Activated CD4-positive, CD25-positive, alpha-beta regulatory T cell treated with anti-CD3 and anti-CD28 coated beads, Interleukin-2, amount 50 U/mL, for 72 hours (primary cell): ENCODE results near the gene ENTREP3.
"Not testable (repeated sequence)": the region's sequence is repeated elsewhere in the genome, so short reads cannot be mapped to it uniquely, and the experiment has no call there.

ENCODE experiments used
- DNase-seq: peaks from one replicate; pipeline ENCODE4 v3.0.0; 2021

ENTREP3 gene

DNA sequence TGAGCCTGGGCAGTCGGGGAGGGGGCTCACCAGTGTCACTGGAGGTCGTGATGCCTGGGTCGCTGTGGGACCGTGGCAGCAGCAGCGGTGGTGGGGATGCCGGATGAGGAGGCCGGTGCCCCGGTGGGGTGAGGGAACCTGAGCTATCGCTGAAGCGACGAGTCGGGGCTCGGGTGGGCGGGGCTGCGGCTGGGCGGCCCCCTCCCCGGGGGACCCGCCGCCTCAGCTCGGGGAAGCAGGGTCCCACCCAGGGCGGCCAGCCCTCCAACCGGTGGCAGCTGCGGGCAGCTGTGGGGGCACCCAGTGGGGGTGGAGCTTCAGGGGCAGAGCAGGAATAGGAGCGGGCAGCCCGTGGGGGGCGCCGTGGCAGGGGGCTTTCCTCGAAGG lies 5.0 kb downstream of the ENTREP3 start:
- no peak for DNase-seq

DNA sequence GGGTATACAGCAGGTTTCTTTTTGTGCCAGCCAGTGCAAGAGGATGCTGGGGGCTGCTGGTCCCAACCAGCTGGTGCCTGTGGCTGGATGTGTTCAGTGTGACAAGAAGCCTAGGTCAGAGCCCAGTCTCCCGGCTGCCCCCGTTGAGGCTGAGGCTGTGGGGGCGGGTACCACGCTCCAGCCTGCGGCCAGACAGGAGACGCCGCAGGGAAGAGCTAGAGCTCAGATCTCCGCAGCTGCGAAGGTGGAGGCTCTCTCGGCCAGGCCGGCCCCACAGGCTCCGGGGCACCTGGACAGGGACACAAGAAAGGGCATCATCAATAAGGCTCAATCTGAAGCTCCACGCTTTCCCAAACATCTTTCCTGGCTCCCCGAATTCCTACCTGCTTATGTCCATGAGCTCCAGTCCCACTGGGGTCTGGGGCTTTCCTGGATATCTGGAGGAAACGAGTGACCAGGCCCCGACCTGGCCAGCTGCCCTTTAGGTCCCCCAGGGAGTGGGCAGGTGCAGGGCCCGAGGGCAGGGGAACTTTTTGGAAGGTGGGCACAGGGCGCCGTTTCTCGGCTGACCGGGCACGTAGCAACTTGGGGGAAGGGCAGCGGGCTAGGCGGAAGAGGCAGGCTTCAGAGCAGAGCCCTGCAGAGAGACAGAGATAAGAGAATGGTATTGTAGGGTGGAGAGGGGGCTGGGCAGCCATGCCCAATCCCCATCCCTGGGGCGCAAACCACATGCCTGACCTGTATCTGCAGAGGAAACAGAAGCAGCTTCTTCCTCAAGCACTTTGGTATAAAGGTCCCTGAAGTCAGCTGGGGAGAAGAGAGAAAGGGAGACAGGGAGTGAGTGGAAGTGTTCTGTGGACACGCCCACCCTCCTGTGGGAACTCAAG lies 7.4 kb downstream of the ENTREP3 start:
- no peak for DNase-seq

DNA sequence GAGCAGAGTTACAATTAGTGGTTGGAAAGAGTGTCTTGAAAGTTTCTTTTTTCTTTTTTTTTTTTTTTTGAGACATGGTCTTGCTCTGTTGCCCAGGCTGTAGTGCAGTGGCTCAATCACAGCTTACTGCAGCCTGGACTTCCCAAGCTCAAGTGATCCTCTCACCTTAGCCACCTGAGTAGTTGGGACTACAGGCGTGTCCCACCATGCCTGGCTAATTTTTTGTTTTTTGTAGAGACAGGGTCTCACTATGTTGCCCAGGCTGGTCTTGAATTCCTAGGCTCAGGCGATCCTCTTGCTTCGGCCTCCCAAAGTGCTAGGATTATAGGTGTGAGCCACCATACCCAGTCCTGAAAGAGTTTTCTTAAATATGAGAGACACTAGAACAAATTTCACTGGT lies 8.5 kb downstream of the ENTREP3 start:
- not testable (repeated sequence) for DNase-seq

DNA sequence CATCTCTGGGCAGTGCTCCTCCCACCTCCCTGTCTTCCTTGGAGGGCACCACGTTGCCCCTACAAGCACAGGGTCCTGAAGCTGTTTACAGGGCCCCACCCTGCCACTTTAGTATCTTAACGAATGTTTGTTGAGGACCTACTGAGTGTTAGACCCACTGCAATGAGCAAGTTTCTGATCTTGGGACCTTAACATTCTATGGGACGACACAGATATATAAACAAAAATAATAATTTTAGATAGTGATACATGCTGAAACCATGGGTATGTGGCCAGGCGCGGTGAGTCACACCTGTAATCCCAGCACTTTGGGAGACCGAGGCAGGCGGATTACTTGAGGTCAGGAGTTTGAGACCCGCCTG lies 10.1 kb downstream of the ENTREP3 start:
- DNase-seq, result no peak

DNA sequence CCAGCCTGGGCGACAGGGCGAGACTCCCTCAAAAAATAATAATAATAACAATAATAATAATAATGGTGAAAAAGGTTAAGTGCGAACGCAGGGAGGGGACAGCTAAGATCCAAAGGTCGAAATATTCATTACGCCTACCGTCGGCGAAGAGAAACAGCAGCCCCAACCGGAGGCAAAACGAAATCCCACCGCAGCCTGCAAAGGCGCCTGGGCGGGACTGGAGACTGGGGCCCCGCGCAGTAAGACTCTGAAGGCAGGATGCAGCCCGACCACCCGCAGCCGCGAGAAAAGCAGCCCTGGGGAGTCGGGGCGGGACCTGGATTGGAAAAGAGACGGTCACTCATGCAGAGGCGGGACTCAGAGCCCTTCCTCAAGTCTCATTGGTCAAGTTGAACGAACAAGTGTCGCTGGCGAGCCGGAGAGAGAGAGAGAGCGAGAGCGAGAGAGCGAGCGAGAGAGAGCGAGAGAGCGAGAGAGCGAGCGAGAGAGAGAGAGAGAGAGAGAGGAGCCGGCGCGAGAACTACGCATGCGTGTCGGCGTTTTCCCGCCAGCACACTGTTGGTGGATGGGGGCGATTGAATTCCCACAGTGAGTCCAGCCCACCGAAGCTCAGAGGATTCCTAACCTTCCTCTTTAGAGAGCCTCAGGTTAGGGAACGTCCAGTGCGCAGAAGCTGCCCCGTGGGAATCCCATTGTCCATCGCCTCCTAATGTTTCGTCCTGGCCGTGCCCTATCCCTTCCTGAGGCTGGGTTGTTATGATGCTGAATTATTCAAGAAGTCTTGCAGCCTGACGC lies 10.7 kb downstream of the ENTREP3 start:
- peak; percentile 87 for DNase-seq

DNA sequence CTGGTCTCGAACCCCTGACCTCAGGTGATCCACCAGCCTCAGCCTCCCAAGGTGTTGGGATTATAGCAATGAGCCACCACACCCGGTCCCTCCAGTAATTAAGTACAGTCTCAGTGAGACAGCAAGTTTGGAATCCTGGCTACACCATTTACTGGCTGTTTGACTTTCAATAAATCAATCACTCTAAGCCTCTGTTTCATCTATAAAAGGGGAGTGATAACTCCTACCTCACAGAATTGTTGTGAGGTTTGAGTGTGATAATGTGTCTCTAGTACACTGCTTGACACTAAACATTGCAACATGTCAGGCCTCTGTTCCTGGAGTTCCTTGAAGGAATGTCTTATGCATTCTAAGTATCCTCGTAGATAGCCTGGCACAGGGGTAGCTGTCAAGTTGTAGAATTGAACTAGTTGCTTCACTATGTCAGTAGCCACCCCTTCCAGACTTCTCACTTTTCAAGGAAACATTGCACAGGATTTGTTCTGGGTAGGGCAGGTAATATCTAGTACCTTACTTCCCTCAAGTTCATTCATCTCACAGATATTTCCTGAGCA lies 12.4 kb downstream of the ENTREP3 start:
- DNase-seq, result no peak

DNA sequence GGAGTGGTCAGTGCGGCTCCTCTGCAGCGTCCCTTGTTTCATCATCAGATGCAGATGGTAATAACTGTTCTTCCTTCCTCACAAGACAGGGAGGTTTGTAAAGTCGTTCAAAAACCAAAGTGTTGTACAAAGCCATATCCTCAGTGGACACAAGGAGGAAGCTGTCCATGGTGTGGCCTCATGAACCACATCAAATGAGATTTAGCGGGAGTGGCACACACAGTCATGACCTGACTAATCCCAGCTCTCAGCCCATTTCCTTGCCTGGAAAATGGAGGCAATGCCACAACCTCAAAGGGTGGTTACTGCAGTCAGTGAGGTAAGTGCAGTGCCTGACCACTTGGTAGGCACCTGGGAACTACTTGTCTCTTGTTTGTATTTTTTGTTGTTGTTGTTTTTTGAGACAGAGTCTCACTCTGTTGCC lies 13.4 kb downstream of the ENTREP3 start:
- DNase-seq, result no peak

DNA sequence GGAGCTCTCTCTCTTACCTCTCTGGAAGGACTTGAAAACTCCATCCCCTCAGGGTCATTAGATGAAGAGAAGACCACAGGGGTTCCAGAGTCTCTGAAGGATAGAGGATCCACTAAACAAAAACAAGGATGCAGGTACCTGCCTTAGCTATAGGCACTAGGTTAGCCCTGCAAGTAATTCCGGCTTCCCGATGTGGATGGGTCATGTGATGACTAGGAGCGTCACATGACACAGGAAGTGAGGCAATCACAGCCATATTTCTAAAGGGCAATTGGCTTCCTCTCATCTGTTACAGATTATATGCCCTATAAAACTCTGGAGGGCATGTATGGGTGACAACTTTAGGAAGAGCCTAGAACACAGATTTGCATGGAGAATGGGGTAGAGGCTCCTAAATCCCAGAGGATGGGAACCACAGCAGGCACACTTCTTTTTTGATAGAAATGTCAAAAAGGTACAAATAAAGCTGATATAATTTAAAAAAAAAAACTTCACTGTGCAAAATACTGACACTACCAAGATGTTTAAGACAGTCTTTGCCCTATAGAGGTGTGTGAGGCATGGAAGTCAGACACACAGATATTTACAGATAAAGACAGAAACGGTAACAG lies 14.1 kb downstream of the ENTREP3 start:
- DNase-seq, result peak; percentile 54

DNA sequence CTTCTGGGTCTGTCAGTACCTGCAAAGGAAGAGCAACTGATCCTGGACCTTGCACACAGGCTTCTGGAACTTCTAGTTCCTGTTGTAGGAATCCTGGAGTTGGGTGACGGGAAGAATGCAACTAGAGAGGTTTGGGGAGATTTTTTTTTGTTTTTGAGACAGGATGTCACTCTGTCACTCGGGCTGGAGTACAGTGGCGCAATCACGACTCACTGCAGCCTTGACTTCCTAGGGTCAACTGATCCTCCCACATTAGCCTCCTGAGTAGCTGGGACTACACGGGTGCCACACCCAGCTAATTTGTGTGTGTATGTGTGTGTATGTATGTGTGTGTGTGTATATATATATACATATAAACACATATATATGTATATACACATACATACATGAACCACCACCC lies 18.8 kb downstream of the ENTREP3 start:
- no peak for DNase-seq

DNA sequence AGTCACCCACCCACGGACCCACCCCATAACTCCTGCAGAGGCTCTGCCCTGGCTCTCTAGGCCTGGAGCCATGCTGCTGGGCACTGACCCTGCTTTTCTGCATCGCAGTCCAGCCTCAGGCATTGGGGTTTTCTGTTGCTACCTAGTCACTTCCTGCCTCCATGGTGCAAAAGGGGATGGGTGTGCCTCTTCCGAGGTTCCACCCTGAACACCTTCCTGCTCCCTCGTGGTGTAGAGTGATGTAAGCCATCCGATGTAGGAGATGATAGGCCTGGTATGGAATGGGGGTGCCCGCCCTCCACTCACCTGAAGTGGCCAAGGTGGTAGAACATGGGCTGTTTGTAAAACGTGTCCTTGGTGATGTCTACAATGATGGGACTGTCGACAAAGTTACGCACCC lies 19.9 kb downstream of the ENTREP3 start:
- not testable (repeated sequence) for DNase-seq

DNA sequence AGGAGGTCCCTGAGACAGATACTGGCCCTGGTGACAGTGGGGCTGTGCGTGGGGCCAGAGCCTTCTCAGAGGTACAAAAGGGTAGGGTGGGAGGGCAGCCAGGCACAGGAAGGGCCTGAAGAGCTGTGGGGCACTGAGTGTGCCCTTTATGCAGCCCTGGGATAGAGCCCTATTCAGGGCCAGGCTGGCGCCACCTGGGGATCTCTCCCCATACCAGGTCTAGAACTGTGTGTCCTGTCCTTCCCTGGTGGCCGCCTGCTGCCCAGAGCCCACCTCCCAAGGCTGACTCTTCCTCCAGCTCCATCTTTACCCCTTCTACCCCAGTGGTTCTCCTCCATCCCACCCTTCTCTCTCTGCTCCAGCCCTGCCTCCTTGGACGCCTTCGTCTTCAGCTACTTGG lies 21.8 kb downstream of the ENTREP3 start:
- not testable (repeated sequence) for DNase-seq

DNA sequence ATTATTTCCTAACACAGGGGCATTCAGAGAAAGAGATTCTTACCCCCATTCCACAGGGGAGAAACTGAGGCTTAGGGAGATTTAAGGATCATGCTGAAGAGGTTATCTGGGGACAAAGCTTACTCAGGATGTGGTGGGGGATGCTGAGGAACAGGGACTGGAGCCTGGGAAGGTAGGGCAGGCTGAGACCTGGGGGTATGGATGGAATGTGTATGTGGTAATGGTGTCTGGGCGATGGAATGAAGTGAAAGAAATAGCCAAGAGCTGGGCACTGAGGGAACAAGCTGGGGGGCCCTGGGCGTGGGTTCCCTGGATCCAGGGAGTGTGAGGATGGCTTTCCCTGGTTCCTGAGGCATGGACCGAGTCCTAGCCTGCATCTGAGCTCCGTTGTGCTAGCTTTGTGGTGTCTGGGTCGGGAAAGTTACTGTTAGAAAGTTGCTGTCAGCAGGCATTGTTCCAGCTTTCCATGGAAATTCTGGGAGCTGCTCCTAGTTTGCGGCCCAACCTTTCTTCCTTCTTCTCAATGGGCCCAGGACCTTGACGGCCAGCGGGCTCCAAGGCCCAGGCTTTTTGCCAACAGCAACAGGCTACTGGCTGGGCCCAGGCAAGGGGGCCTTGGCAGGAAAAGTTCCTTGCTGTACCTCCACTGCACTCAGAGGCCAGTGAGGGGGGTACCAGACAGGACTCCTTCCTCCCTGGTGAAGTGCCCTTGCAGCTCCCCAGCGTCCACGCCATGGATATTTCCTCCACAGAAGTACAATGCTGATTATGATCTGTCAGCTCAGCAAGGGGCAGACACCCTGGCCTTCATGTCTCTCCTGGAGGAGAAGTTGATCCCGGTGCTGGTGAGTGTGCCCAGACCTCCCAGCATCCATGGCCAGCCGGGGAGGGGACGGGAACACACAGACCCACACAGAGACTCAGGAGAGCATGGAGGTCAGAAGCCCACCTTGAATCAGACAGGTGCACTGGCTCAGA lies 23.0 kb downstream of the ENTREP3 start:
- not testable (repeated sequence) for DNase-seq

DNA sequence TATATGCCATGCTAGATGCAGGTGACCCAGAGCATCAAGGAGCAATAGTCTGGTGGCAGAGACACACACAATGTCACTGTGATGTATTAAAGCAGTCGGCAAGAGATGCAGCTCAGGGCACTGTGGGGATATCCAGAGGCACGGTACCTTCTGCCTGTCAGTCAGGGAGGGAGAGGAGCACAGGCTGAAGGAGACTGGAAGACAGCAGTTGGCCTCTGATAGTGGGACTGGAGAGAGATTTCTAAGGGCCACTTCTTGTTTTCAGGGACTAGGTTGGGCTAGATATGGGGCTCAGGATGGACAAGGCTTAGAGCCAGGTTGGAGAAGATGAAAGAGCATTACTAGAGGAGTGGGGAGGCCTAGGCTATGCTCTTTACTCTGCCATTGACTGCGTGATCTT lies 24.0 kb downstream of the ENTREP3 start:
- DNase-seq, result not testable (repeated sequence)

DNA sequence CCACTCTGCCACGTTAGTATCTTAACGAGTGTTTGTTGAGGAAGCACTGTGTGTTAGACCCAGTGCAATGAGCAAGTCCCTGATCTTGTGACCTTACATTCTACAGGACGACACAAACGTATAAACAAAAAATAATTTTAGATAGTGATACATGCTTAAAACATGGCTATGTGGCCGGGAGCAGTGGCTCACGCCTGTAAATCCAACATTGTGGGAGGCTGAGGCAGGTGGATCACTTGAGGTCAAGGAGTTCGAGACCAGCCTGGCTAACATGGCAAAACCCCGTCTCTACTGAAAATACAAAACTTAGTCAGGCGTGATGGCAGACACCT lies 27.2 kb downstream of the ENTREP3 start:
- DNase-seq, result no peak

DNA sequence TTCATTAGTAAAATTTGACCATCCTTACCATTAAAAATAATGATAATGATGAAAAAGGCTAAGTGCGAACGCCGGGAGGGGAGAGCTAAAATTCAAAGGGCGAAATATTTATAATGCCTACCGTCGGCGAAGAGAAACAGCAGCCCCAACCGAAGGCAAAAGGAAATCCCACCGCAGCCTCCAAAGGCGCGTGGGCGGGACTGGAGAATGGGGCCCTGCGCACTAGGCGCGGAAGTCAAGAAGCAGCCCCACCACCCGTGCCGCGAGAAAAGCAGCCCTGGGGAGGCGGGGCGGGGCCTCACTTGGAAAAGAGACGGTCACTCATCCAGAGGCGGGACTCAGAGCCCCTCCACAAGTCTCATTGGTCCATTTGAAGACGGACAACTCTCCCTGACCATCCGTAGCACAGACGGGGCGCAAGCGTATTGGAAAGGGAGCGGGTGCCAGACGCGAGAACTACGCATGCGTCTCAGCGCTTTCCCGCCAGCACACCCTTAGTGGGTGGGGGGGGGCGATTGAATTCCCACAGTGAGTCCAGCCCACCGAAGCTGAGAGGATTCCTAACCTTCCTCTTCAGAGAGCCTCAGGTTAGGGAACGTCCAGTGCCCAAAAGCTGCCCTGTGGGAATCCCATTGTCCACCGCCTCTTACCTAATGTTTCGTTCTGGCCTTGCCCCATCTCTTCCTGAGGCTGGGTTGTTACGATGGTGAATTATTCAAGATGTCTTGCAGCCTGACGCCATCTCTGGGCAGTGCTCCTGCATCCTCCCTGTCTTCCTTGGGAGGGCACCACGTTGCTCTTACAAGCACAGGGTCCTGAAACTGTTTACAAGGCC lies 27.8 kb downstream of the ENTREP3 start:
- DNase-seq, result peak; percentile 96

DNA sequence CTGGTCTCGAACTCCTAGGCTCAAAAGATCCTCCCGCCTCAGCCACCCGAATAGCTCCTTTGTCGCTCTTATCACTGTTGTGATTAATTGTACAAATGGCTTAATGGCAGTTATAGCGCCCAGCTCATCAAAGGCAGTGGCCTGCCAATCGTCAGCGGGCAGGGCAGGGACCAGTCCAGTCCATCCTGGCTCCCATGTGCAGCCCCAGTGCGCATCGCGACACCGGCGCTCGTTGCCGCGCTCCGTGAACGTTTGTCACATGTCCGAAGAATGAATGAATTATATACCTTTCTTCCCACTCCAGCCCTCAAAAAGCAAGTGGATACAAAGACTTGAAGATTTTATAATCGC lies 28.4 kb downstream of the ENTREP3 start:
- DNase-seq, result peak; percentile 61

DNA sequence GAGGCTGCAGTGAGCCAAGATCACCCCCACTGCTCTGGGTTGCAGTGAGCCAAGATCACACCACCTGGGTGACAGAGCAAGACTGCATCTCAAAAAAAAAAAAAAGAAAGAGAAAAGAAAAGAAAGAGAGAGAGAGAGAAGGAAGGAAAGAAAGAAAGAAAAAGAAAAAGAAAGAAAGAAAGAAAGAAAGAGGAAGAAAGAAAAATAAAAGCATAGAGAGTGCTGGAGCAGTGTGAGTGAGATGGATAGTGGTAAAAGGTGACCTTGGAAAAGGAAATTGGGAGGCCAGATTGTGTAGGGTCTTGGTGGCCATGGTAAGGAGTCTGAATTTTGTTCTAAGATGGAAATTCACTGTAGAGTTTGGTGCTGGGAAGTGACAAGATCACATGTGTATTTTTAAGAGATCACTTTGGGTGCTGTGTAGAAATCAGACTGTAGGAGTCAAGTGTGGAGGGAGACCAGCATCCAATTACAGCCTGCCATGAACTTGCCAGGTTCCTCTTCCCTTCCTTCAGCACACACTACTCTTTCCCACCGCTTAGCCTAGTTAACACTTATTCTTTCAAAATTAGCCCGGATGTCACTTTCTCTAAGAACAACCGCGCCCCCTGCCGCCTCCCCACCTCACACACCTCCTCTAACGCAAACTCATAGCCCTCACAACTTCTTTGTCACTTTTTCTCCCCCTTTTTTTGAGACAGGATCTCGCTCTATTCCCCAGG lies 28.9 kb downstream of the ENTREP3 start:
- peak; percentile 75 for DNase-seq

DNA sequence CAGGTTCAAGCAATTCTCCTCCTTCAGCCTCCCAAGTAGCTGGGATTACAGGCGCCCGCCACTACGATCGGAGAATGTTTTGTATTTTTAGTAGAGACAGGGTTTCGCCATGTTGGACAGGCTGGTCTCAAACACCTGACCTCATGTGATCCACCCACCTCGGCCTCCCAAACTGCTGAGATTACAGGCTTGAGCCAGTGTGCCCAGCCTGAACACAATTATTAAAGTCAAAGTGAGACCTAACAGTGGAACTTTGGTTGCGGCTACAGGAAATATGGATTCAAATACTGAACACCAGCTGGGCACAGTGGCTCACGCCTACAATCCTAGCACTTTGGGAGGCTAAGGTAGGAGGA lies 29.9 kb downstream of the ENTREP3 start:
- DNase-seq, result not testable (repeated sequence)

DNA sequence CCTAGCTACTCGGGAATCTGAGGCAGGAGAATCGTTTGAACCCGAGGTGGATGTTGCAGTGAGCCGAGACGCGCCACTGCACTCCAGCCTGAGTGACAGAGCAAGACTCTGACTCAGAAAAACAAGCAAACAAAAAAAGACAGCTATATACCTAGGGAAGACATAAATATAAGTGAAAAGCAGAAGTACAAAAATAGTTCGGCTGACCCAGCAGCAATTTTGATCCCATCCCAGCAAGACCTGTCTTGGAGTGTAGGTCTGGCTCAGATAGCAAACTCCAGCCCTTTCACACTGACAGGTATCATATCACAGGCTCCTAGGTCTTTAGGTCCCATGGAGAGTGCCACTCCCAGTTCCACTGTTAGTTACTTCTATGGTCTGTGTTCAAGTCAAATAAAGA lies 32.2 kb downstream of the ENTREP3 start:
- no peak for DNase-seq

DNA sequence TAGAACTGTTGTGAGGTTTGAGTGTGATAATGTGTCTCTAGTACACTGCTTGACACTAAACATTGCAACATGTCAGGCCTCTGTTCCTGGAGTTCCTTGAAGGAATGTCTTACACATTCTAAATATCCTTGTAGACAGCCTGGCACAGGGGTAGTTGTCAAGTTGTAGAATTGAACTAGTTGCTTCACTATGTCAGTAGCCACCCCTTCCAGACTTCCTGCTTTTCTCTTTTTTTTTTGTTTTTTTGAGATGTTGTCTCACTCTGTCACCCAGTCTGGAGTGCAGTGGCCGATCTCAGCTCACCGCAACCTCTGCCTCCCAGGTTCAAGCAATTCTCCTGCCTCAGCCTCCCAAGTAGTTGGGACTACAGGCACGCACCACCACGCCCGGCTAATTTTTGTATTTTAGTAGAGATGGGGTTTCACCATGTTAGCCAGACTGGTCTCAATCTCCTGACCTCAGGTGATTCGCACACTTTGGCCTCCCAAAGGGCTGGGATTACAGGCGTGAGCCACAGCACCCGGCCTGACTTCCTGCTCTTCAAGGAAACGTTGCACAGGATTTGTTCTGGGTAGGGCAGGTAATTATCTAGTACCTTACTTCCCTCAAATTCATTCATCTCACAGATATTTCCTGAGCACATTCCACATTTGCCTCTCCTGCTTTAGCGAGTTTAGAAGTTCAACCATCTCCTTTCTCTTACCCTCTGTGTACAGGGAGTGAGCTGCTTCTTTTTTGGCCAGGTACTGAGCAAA lies 34.9 kb downstream of the ENTREP3 start:
- DNase-seq, result not testable (repeated sequence)
